OCI-LY3 (cell line): ENCODE measurements around the gene MCTP2.

Experiments used
- H2AFZ ChIP-seq: fragments of 200-600, 300-600 bp; shearing (Covaris generic); 2 replicates; pipeline ENCODE4 v1.6.0; 2014; ENCODE audit warnings: antibody characterized with exemption, low read depth, low read length
- H3K27ac ChIP-seq: fragments of 200-600, 300-600 bp; sonication (generic); 2 replicates; pipeline ENCODE4 v1.5.1; 2014; ENCODE audit warnings: mild to moderate bottlenecking, low read length, moderate library complexity, mixed read lengths
- H3K27me3 ChIP-seq: fragments of 200-600, 300-600 bp; sonication (generic); 2 replicates; pipeline ENCODE4 v1.6.1; 2014; ENCODE audit warnings: low read depth, low read length, mixed read lengths
- H3K36me3 ChIP-seq: fragments of 200-600, 300-600 bp; sonication (generic); replicated peaks from 2 replicates; pipeline ENCODE3; 2014; ENCODE audit warnings: low read depth, low read length, mixed read lengths
- H3K4me1 ChIP-seq: fragments of 300-600, 200-600 bp; sonication (generic); 2 replicates; pipeline ENCODE4 v1.6.1; 2014; ENCODE audit warnings: low read length, mixed read lengths
- H3K4me2 ChIP-seq: fragments of 200-600, 300-600 bp; sonication (generic); 2 replicates; pipeline ENCODE4 v1.6.1; 2014; ENCODE audit warnings: low read length, mixed read lengths
- H3K4me3 ChIP-seq: fragments of 300-600, 200-600 bp; sonication (generic); 2 replicates; pipeline ENCODE4 v1.5.1; 2014; ENCODE audit warnings: antibody characterized with exemption, mild to moderate bottlenecking, low read length, moderate library complexity
- H3K79me2 ChIP-seq: fragments of 300-600, 200-600 bp; shearing (Covaris generic); 2 replicates; pipeline ENCODE4 v1.6.1; 2014; ENCODE audit warnings: mild to moderate bottlenecking, low read length, mixed read lengths
- H3K9ac ChIP-seq: fragments of 300-600, 200-600 bp; shearing (Covaris generic); 2 replicates; pipeline ENCODE4 v1.6.0; 2014; ENCODE audit warnings: mild to moderate bottlenecking, low read length, moderate library complexity
- H3K9me3 ChIP-seq: fragments of 200-600, 300-600 bp; shearing (Covaris generic); 2 replicates; pipeline ENCODE4 v1.6.1; 2014; ENCODE audit warnings: low read length, mixed read lengths; ENCODE audit not compliant: insufficient read depth
- H4K20me1 ChIP-seq: fragments of 200-600, 300-600 bp; sonication (generic); 2 replicates; pipeline ENCODE4 v1.6.1; 2016; ENCODE audit warnings: low read length, mixed read lengths; ENCODE audit not compliant: insufficient read depth
- EZH2phosphoT487 ChIP-seq: fragments of 200-600 bp; shearing (Covaris generic); IDR thresholded peaks from 2 replicates; pipeline ENCODE4 v1.6.1; 2018; ENCODE audit warnings: antibody characterized with exemption, mixed run types, low read depth
- TF ChIP-seq, protein P1 (sequence below): fragments of 200-600, 300-600 bp; sonication (generic); IDR thresholded peaks from 2 replicates; pipeline ENCODE4 v1.5.1; 2014; ENCODE audit warnings: antibody characterized with exemption, low read length, low read depth

The MCTP2 gene

DNA sequence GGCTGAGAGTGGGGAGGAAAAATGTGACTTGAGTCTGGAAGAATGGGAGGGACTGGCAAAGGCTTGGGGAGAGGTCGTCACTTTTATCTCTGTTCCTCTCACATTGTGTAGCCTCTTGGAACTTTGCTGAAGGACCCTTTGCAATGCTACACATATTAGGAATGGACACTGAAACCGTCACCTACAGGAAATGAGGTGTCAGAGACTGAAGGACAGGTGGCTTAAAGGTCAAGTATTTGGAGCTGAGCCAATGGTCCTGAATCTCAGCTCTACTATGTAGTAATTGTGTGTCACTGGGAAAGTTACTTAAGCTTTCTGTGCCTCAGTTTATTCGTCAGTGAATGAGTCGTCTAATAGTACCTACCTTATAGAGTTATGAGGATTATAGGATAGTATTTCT is 14.7 kb downstream of the MCTP2 start:
- H3K27me3 ChIP-seq = no peaks in the 10 kb centered on the region
- H3K4me3 ChIP-seq = no peak overlapping the region
- no peak overlapping the region for H3K9ac ChIP-seq
- no peaks in the 10 kb centered on the region for H3K79me2 ChIP-seq
- H2AFZ ChIP-seq = no peak overlapping the region
- H3K9me3 ChIP-seq = no peaks in the 10 kb centered on the region
- no peaks in the 10 kb centered on the region for H3K4me1 ChIP-seq
- TF ChIP-seq, protein P1, sequence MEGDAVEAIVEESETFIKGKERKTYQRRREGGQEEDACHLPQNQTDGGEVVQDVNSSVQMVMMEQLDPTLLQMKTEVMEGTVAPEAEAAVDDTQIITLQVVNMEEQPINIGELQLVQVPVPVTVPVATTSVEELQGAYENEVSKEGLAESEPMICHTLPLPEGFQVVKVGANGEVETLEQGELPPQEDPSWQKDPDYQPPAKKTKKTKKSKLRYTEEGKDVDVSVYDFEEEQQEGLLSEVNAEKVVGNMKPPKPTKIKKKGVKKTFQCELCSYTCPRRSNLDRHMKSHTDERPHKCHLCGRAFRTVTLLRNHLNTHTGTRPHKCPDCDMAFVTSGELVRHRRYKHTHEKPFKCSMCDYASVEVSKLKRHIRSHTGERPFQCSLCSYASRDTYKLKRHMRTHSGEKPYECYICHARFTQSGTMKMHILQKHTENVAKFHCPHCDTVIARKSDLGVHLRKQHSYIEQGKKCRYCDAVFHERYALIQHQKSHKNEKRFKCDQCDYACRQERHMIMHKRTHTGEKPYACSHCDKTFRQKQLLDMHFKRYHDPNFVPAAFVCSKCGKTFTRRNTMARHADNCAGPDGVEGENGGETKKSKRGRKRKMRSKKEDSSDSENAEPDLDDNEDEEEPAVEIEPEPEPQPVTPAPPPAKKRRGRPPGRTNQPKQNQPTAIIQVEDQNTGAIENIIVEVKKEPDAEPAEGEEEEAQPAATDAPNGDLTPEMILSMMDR = no peak
- TF ChIP-seq EZH2phosphoT487 = no peak
- H3K27ac ChIP-seq = no peak overlapping the region
- no peaks in the 10 kb centered on the region for H4K20me1 ChIP-seq
- H3K4me2 ChIP-seq = no peak overlapping the region
- no peaks in the 10 kb centered on the region for H3K36me3 ChIP-seq

DNA sequence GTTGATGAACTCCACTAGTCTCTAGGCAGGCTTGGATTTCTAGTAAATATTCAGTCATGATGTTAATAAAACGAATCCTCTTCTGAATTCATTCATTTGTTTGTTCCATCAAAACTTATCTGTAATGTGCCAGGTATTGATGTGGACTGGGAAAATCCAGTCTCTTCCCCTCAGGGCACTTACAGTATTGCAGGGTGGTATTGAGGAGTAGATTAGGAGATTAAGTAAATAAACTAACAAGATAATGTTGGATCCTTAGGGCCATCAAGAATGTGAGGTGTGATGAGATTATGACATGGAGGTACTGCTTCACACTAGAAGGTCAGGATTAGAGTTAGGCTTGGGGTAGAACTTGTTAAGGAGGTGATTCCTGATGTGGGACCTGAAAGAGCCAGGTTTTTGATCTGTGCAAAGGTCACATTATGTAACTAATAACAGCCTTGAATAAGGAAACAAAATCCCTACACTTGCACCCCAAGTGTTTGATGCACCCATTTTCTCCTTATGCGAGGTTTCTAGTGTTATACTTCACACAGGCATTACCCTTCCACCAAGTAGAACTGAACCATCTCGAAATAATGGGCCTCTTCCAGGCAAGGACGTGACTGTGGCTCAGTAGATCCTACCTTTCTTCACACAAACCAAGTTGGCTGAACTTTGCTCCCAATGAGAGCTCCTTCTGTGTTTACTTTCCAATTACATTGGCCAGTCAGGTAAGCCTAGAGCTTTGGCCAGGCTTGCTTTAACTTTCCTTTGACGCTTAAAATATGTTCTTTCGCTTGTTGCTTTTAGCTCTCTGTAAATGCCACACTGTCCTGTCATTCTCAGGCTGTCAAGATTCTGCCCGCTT is 16.7 kb downstream of the MCTP2 start:
- no peaks in the 10 kb centered on the region for H3K36me3 ChIP-seq
- H4K20me1 ChIP-seq = no peaks in the 10 kb centered on the region
- H3K27ac ChIP-seq = no peak overlapping the region
- H3K4me2 ChIP-seq = no peak overlapping the region
- no peaks in the 10 kb centered on the region for H3K9me3 ChIP-seq
- H3K4me1 ChIP-seq = no peaks in the 10 kb centered on the region
- no peaks in the 10 kb centered on the region for H3K27me3 ChIP-seq
- TF ChIP-seq, protein P1 = no peak
- TF ChIP-seq EZH2phosphoT487 = no peak
- no peak overlapping the region for H3K9ac ChIP-seq
- H2AFZ ChIP-seq = no peak overlapping the region
- H3K79me2 ChIP-seq = no peaks in the 10 kb centered on the region
- no peak overlapping the region for H3K4me3 ChIP-seq

DNA sequence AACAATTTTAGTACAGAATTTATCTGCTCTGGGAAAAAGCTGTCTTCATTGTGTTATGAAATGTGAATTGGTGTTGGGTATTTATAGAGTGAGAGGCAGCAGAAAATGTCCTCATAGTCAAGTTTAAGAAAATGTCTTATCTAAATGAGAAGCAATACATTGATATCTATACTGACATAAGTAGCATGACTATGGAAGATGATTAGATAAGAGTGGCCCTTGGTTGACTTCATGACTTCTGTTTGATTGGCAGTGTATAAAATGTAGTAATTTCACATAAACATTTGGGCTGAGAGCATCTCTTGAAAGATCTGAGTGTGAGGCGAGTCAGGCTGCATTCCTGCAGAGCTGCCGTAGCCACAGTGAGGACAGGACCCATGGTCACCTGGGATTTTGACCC is 19.4 kb downstream of the MCTP2 start:
- no peaks in the 10 kb centered on the region for H3K9me3 ChIP-seq
- no peak overlapping the region for H3K4me3 ChIP-seq
- no peak overlapping the region for H3K27ac ChIP-seq
- no peaks in the 10 kb centered on the region for H3K79me2 ChIP-seq
- no peak overlapping the region for H3K9ac ChIP-seq
- TF ChIP-seq, protein P1 = no peak
- TF ChIP-seq EZH2phosphoT487 = no peak
- no peaks in the 10 kb centered on the region for H3K36me3 ChIP-seq
- H2AFZ ChIP-seq = no peak overlapping the region
- H3K4me2 ChIP-seq = no peak overlapping the region
- no peaks in the 10 kb centered on the region for H4K20me1 ChIP-seq
- peaks cover 14% of the 10 kb centered on the region for H3K4me1 ChIP-seq
- no peaks in the 10 kb centered on the region for H3K27me3 ChIP-seq

DNA sequence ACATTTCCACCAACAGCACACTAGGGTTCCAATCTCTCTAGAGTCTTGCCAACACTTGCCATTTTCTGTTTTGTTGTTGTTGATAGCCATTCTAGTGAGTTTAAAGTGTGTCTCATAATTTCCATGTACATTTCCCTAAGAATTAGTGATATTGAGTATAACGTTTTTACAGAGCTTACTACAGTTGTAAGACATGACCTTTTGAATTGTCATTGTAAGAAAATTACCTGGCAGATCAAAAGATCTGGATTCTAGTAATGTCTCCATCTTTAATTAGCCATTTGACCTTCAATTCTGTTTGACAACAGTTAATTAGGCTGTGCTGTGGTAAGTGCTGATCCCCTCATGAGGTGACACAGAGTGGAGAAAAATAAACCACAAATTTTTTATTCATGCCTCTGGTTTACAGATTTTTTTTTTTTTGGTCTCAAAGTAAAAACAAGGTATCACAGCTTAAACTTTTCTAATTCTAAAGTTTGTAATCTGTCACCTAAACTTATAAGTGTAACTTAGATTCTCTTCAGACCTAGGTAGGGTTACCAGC is 20.9 kb downstream of the MCTP2 start:
- Histone ChIP-seq H3K36me3 (no peaks in the 10 kb centered on the region), H3K4me2 (no peak overlapping the region), H2AFZ (no peak overlapping the region), H3K79me2 (no peaks in the 10 kb centered on the region), H4K20me1 (no peaks in the 10 kb centered on the region), H3K9me3 (no peaks in the 10 kb centered on the region), H3K27ac (no peak overlapping the region), H3K9ac (no peak overlapping the region), H3K27me3 (peaks cover 6% of the 10 kb centered on the region), H3K4me1 (peaks cover 20% of the 10 kb centered on the region), H3K4me3 (no peak overlapping the region)
- TF ChIP-seq, protein P1 = no peak
